NT2/D1 (cell line): ENCODE measurements around the gene RGS14.

ENCODE experiments used
- YY1 ChIP-seq: IDR thresholded peaks from 2 replicates; pipeline ENCODE4 v1.6.1; 2011; ENCODE audit not compliant: insufficient read length, insufficient read depth
- ZNF274 ChIP-seq: IDR thresholded peaks from 2 replicates; pipeline ENCODE4 v1.6.1; 2011; ENCODE audit warnings: mild to moderate bottlenecking, low read depth, low read length

GRCh38 chr5:177355162-177355867, 2.4 kb upstream of the RGS14 start:
- no peak for TF ChIP-seq YY1
- TF ChIP-seq ZNF274 = no peak
